Transverse colon (tissue), 4 donors: Measurements from ENCODE around the gene GMPR2. TPM values are rescaled to one million over a fixed set of nuclear protein-coding genes. Genes with fewer than 3 reads are reported as not detected.

Experiments
- DNase-seq: peaks from one replicate; pipeline ENCODE4 v3.0.0-alpha.2; 2019
- H3K27ac ChIP-seq, 4 donors: fragments of 200-600 bp; sonication (generic); 2 replicates each; pipeline ENCODE4 v1.5.1; 2016 to 2018; ENCODE audit warnings: inconsistent platforms in 4 of 4
- H3K27me3 ChIP-seq: fragments of 200-600 bp; sonication (generic); 2 replicates; pipeline ENCODE4 v1.5.1; 2017; ENCODE audit warnings: inconsistent platforms
- H3K36me3 ChIP-seq, 4 donors: fragments of 200-600 bp; sonication (generic); 2 replicates each; pipeline ENCODE4 v1.5.1; 2017 to 2019; ENCODE audit warnings: inconsistent platforms in 4 of 4
- H3K4me1 ChIP-seq, 4 donors: fragments of 200-600 bp; sonication (generic); 2 replicates each; pipeline ENCODE4 v1.5.1; 2017 to 2020; ENCODE audit warnings: inconsistent platforms in 4 of 4
- H3K4me3 ChIP-seq, 4 donors: fragments of 200-600 bp; sonication (generic); 1 replicate in 1 of 4; 2 replicates in 3 of 4; pipeline versions ENCODE4 v1.5.1 to v1.6.1; 2017 to 2019; ENCODE audit warnings: inconsistent platforms in 4 of 4
- H3K9me3 ChIP-seq, 2 donors: fragments of 200-600 bp; sonication (generic); 2 replicates each; pipeline ENCODE4 v1.5.1; 2017 to 2019; ENCODE audit warnings: inconsistent platforms in 2 of 2
- CTCF ChIP-seq, 5 experiments: fragments of 200-600 bp in 3 of 5; fragments of 450-650 bp in 2 of 5; sonication (generic) in 3 of 5; IDR thresholded peaks; 1 replicate in 2 of 5; 2 replicates in 3 of 5; pipeline ENCODE4 v1.5.1; 2016 to 2017; ENCODE audit warnings: antibody characterized with exemption in 5 of 5, inconsistent platforms in 3 of 5, mild to moderate bottlenecking in 2 of 5, moderate library complexity in 1 of 5
- EP300 ChIP-seq: sonication (generic); formaldehyde crosslinking; IDR thresholded peaks from one replicate; pipeline ENCODE4 v1.6.1; 2017; ENCODE audit warnings: antibody characterized with exemption, low read depth
- POLR2A ChIP-seq: fragments of 450-650 bp; IDR thresholded peaks from one replicate; pipeline ENCODE4 v1.6.1; 2016; ENCODE audit warnings: antibody characterized with exemption, mild to moderate bottlenecking, moderate library complexity
- POLR2AphosphoS5 ChIP-seq, 3 donors: sonication (generic); formaldehyde crosslinking; IDR thresholded peaks; one replicate each; pipeline ENCODE4 v1.6.1; 2016; ENCODE audit warnings: antibody characterized with exemption in 3 of 3
- WGBS, 2 donors: methylation state at CpG; one replicate each; pipeline ENCODE4 v1.1.5; 2018; ENCODE audit warnings: low coverage in 1 of 2; 5-methylcytosine and 5-hydroxymethylcytosine counted together
- in situ Hi-C, 4 donors: fragments of 200-750 bp; cut with MboI; loops; one replicate each; pipeline versions ENCODE4 v1.15.0 to v1.15.1; 2017; ENCODE audit warnings: low sequenced_read_pairs in 3 of 4, low pct_ligation_motif_present in 1 of 4, low pct_unique_long_range_greater_than_20kb in 1 of 4
- intact Hi-C: fragments of 100-400 bp; cut with DNase I; formaldehyde crosslinking; loops from one replicate; pipeline ENCODE4 v1.15.1; 2023; ENCODE audit warnings: low total_unique reads
- total RNA-seq, 4 donors: library from RNA; depleted of rRNA; stranded (reverse); fragments of >200 nt; gene quantifications; one replicate each; pipeline ENCODE4 v1.1.0, GENCODE V29; 2016

GMPR2 gene
- total RNA-seq, 4 donors from 2014 or later = 4.2 to 72.5 (median 46.3) TPM

GRCh38 chr14:24211311-24211710 is 21.4 kb upstream of the GMPR2 start:
- Histone ChIP-seq H3K27ac (no peak overlapping the region), H3K27me3 (no peaks in the 10 kb centered on the region), H3K36me3 (peaks cover 0 to 28% (median 9%) of the 10 kb centered on the region in 4 donors), H3K4me1 (peaks cover 15 to 33% (median 19%) of the 10 kb centered on the region in 4 donors), H3K4me3 (no peak overlapping the region), H3K9me3 (no peaks in the 10 kb centered on the region)
- intact Hi-C loops (no loop called here), in situ Hi-C loops (no loop called here)
- TF ChIP-seq EP300 = no peak
- TF ChIP-seq CTCF (IDR thresholded peaks at IDR 0.05) = no peak
- WGBS, 2 donors = 90 to 94% methylated on average over 3 to 6 of the region's 6 CpGs
- no peak for DNase-seq

GRCh38 chr14:24212924-24213865 is 19.5 kb upstream of the GMPR2 start, which contains the start of gene CHMP4A:
Gene CHMP4A (minus strand): TSS chr14:24213488. CDS start chr14:24213439, 49 bp downstream.
- peaks cover 0 to 18% (median 9%) of the 10 kb centered on the region in 4 donors for H3K36me3 ChIP-seq

GRCh38 chr14:24213866-24214662 is 18.7 kb upstream of the GMPR2 start:
- Histone ChIP-seq H3K4me1 (peaks cover 15 to 34% (median 19%) of the 10 kb centered on the region in 4 donors), H3K36me3 (peaks cover 0 to 18% (median 9%) of the 10 kb centered on the region in 4 donors), H3K27me3 (no peaks in the 10 kb centered on the region), H3K9me3 (no peaks in the 10 kb centered on the region), H3K27ac (peak overlapping the region; percentile 97), H3K4me3 (peak overlapping the region in 3 of 4 donors; percentile 62 to 79 (median 69))
- in situ Hi-C loops = no loop called here
- WGBS, 2 donors = 89 to 92% methylated on average over 5 to 7 of the region's 7 CpGs
- DNase-seq = no peak
- intact Hi-C loops = no loop called here
- no peak for TF ChIP-seq EP300
- no peak for TF ChIP-seq POLR2AphosphoS5 (IDR thresholded peaks at IDR 0.05)
- no peak for TF ChIP-seq POLR2A
- no peak for TF ChIP-seq CTCF (IDR thresholded peaks at IDR 0.05)

More at GRCh38 chr14:24212924-24213865, 19.5 kb upstream of the GMPR2 start, which contains the start of gene CHMP4A:
- H3K27me3 ChIP-seq = no peaks in the 10 kb centered on the region
- intact Hi-C loops (no loop called here), in situ Hi-C loops (no loop called here)
- peak within 1 kb of the TSS; percentile 62 to 79 (median 66) for H3K4me3 ChIP-seq
- H3K9me3 ChIP-seq = no peaks in the 10 kb centered on the region
- peaks cover 15 to 34% (median 19%) of the 10 kb centered on the region in 4 donors for H3K4me1 ChIP-seq
- DNase-seq = peak; percentile 97
- peak within 1 kb of the TSS; percentile 97 for H3K27ac ChIP-seq
- 0 to 1% methylated on average over 5 to 53 of the region's 53 CpGs for WGBS, 2 donors
- TF ChIP-seq POLR2AphosphoS5 (IDR thresholded peaks at IDR 0.05) (peak; percentile 96 to 99 (median 99)), EP300 (no peak), POLR2A (peak; percentile 98), CTCF (IDR thresholded peaks at IDR 0.05) (peak in 1 of 5 experiments; percentile 37)
